ENCODE data around the gene SPINT2.
"Not testable (repeated sequence)": the region's sequence is repeated elsewhere in the genome, so short reads cannot be mapped to it uniquely, and the experiment has no call there.

Gene SPINT2

DNA sequence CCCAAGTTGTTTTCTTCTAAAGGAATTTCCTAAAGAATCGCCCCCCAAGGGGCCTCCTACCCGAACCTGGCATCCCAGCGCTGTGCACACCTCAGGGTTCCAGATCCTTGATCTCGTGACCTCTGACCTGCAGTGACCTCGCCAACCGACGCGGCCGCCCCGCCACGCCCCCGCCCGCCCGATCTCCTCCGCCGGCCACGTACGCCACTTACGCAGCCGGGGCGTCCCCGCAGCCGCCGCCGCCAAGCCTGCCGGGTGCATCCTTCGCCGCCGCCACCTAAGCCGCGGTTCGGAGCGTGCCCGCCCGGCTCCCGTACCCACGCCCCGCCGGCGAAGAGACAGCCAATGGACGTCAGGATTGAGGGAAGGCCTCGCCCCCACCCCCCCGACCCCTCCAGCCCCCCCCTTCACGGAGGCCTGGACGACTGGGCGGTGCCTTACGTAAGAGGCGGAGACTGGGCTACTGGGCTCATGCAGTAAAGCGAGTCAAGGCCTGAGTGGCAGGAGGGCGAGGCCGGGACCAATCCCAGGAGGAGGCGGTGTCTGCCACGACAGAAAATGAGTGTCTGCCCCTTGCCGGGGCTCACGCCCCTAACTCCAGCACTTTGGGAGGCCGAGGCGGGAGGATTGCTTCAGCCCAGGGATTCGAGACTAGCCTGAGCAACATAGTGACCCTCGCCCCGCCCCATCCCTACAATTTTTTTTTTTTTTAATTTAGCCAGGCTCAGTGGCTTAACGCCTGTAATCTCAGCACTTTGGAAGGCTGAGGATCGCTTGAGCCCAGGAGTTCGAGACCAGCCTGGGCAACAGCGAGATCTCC lies 51.5 kb downstream of the SPINT2 start, which contains the start of gene YIF1B:
TSS of gene YIF1B (minus strand) at position 291 of the 820 bp plus-strand sequence. CDS start at position 261, 30 bp downstream.
- in situ Hi-C loops (cut with HindIII; ENCODE audit: low sequenced_read_pairs): loop anchor here (5.0 kb wide), 1 partner anchor 64 kb away; no protein-coding TSS in a partner anchor

DNA sequence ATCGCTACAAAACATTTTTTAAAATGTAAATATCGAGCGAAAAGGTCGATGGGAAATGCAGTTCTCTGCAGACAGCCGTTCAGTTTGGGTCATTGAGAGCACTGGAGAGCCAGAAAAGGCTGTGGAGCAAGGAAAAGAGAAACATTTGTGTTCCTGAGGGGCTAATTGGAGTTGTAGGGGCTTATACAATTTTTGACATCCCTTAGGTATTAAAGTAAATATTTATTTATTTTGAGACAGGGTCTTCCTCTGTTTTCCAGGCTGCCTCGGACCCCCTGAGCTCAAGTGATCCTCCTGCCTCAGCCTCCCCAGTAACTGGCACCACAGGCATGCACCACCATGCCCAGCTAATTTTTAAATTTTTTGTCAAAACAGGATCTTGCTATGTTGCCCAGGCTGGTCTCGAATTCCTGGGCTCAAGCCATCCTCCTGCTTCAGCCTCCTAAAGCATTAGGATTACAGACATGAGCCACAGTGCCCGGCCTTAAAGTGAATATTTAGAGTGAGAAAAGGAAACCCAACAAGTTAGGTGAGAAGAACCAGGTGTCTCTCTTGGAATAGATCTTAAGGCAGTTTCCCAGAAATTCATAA lies 52.2 kb downstream of the SPINT2 start:
- in situ Hi-C loops (cut with HindIII; ENCODE audit: low sequenced_read_pairs): loop anchor here (5.0 kb wide), 1 partner anchor 64 kb away; no protein-coding TSS in a partner anchor

DNA sequence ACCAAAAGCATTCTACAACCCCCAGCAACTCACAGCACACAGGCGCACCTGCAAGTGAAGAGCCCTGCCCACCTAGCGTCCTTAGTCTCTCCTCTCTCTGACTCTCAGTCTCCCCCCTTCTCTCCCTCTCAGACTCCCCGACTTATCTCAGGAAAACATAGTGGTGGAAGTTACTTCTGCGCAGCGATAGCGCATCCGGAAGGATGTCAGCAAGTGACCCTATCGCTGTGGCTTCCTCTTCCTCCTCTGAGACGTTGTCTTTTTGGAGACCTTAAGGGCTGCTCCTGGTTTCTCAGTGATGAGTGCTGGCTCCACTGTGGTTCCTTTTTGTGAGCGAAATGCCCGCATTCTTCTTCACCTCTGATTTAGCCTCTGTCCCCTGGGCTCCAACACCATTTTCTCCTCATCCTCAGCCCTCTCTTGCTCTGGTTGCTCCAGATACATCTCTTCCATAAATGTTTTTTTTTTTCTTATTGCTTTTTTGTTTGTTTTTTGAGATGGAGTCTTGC lies 52.8 kb downstream of the SPINT2 start:
- in situ Hi-C loops (cut with HindIII; ENCODE audit: low sequenced_read_pairs): loop anchor here (5.0 kb wide), 1 partner anchor 65 kb away; no protein-coding TSS in a partner anchor

DNA sequence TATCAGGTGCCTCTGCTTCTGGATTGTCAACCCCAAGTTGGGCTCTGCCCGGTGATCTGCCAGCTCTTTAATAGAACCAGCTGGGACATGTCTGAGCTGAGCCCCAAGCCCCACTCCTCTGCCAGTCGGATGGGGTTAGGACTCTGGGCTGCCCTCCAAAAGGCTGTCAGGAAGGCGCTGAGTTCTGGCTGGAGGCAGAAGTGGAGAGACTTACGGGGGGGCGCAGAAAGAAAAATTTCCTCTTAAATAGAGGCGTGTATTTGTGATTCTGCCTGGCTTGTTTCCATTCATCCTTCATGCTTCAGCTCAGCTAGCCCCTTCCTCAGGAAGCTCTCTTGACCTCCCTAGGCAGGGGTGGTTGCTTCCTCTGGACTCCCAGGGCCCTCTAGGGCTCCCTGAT lies 54.3 kb downstream of the SPINT2 start:
- in situ Hi-C loops (cut with HindIII; ENCODE audit: low sequenced_read_pairs): loop anchor here (5.0 kb wide), 1 partner anchor 66 kb away; no protein-coding TSS in a partner anchor

DNA sequence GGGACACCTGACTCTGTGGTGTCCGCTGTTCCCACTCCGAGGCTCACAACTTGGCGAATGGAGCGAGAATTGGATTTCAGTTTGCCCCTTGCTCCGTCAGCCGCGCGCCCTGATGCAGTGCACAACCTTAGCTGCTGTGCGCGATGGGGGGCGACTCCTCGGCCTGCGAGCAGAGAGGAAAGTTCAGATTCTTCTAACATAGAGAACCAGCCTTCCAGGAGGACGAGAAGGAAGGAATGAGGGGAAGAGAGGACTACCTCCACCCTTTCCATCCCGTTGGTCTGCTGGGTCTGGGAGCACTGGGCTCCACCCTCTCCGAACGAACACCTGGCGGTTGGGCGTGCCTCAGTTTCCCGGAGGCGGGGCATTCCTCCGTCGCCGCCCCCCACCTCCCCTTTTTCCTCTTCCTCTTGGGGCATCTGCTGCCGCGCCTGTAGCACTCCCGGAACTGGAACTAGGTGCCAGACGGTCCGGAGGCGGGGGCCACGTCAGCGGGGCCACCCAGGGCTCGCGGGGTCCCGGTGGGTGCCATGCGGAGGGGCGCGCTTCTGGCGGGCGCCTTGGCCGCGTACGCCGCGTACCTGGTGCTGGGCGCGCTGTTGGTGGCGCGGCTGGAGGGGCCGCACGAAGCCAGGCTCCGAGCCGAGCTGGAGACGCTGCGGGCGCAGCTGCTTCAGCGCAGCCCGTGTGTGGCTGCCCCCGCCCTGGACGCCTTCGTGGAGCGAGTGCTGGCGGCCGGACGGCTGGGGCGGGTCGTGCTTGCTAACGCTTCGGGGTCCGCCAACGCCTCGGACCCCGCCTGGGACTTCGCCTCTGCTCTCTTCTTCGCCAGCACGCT lies 55.3 kb downstream of the SPINT2 start, which contains the start of gene KCNK6:
TSS of gene KCNK6 (plus strand) at position 425 of the 838 bp plus-strand sequence. CDS start at position 531, 106 bp downstream.
- in situ Hi-C loops (cut with HindIII; ENCODE audit: low sequenced_read_pairs): loop anchor here (5.0 kb wide), 1 partner anchor 67 kb away; no protein-coding TSS in a partner anchor

DNA sequence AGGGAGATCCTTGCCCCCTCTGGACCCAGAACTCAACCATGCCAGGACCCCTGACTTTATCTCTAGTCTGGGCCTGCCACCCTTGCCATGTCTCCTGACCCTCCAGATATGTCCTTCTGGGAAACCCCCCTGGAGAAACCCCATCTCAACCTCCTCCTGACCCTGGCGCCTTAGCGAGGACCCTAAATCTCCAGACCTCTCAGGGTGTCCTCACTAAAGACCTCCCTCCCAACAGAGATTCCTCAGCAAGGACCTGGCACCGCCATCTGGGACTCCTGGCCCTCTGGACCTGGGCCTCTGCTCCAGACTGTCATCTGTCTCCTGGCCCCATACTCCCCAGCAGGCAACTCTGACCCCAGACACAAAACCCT lies 56.6 kb downstream of the SPINT2 start:
- in situ Hi-C loops (cut with HindIII; ENCODE audit: low sequenced_read_pairs): no loop called here

DNA sequence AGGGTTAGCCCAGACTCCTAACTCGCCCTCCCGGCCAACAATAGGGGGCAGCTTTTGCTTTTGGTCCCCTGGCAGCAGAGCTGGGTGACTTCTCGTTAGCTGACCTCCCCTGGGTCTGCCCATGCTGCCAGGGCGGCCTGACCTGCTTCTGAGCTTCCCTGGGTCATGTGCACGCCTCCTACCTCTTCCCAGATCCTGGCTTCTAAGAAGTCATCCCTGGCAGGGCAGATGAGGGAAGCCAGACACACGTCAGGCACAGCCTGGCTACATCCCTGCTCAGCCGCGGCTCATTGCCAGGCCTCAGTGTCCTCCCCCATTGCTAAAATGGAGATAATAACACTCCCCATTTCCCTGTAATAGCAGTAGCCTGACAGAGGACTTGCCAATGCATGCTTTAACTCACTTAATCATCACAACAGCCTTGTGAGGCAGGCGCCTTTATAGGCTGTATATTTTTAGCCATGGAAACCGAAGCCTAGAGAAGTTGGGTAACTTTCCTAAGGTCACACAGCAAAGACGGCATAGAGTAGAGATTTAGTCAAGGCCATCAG lies 57.3 kb downstream of the SPINT2 start:
- in situ Hi-C loops (cut with HindIII; ENCODE audit: low sequenced_read_pairs): no loop called here

DNA sequence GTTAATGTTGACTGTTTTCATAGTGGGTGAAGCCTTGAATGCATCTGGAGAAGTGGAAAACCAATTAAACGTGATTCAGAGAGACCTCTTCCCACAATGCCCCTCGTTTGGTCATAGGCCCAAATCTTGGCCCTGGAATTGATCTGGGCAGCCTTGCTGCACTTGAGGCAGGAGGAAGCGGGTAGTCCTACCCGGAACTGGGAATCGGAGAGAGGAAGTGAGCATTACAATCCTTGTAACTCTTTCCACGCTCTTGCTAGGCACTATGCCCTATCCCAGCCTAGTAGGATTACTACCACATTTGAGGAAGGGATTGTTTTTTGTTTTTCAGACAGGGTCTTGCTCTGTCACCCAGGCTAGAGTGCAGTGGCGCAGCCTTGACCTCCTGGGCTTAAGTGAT lies 58.9 kb downstream of the SPINT2 start:
- in situ Hi-C loops (cut with HindIII; ENCODE audit: low sequenced_read_pairs): no loop called here

DNA sequence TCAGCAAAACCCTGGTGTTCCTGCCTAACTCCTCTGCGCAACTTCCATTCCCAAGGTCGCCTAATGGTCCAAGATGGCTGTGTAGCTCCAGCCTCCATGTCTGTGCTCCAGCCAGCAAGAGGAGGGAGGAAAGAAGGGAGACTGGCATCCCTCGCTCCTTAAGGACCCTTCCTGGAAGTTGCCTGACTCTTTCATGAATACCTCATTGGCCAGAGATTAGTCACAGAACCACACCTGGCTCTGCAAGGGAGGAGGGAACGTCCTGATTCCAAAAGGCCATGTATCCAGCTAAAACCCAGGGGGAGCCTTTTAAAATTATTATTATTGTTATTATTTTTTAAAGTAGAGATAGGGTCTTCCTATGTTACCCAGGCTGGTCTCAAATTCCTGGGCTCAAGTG lies 60.1 kb downstream of the SPINT2 start:
- in situ Hi-C loops (cut with HindIII; ENCODE audit: low sequenced_read_pairs): no loop called here

DNA sequence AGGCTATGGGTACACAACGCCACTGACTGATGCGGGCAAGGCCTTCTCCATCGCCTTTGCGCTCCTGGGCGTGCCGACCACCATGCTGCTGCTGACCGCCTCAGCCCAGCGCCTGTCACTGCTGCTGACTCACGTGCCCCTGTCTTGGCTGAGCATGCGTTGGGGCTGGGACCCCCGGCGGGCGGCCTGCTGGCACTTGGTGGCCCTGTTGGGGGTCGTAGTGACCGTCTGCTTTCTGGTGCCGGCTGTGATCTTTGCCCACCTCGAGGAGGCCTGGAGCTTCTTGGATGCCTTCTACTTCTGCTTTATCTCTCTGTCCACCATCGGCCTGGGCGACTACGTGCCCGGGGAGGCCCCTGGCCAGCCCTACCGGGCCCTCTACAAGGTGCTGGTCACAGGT lies 62.2 kb downstream of the SPINT2 start:
- in situ Hi-C loops (cut with HindIII; ENCODE audit: low sequenced_read_pairs): no loop called here

DNA sequence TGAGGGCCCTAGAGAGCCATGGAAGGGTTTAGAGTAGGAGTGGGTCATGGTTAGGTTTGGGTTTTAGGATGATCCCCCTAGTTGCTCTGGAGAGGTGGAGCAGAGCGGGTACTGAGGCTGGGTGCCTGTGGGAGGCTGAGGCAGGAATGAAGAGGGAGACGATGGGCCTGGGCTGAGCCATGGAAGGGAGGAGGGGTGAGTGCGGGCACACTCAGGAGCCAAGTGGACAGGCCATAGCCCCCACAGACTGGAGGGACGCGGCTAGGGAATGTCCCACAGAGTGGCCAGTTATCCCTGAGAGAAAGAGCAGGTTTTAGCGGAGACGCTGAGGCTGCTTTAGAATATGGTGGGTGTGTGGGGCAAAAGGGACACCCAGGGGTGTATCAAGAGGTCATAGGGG lies 65.3 kb downstream of the SPINT2 start:
- in situ Hi-C loops (cut with HindIII; ENCODE audit: low sequenced_read_pairs): no loop called here

DNA sequence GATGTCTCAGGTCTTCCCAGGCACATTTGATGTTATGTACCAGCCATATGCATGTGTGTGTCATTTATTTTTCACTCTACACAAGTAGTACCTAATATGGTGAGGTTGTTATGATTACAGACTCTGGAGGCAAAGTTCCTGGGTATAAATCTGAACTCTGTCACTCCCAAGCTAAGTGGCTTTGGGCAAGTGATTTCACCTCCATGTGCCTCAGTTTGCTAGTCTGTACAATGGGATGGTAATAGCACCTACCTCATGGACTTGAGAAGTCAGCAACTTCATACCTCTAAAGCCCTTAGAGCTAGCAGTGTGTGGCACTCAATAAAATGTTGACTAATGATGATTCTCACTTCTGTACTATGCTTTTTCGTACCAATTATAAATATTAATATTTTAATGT lies 67.4 kb downstream of the SPINT2 start:
- in situ Hi-C loops (cut with HindIII; ENCODE audit: low sequenced_read_pairs): no loop called here

DNA sequence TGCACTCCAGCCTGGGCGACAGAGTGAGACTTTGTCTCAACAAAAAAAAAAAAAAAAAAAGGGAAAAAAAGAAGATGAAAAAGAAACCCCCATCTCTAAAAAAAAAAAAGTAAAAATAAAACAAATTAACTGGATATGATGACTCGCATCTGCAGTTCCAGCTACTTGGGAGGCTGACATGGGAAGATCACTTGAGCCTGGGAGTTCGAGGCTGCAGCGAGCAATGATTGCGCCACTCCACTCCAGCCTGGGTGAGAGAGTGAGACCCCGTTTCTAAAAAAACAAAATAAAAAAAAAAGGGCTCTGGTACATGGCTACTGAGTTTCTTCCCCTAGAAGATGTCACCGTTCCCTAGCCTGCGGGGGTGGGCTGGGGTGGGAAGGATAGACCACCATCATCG lies 68.9 kb downstream of the SPINT2 start:
- in situ Hi-C loops (cut with HindIII; ENCODE audit: low sequenced_read_pairs): no loop called here

DNA sequence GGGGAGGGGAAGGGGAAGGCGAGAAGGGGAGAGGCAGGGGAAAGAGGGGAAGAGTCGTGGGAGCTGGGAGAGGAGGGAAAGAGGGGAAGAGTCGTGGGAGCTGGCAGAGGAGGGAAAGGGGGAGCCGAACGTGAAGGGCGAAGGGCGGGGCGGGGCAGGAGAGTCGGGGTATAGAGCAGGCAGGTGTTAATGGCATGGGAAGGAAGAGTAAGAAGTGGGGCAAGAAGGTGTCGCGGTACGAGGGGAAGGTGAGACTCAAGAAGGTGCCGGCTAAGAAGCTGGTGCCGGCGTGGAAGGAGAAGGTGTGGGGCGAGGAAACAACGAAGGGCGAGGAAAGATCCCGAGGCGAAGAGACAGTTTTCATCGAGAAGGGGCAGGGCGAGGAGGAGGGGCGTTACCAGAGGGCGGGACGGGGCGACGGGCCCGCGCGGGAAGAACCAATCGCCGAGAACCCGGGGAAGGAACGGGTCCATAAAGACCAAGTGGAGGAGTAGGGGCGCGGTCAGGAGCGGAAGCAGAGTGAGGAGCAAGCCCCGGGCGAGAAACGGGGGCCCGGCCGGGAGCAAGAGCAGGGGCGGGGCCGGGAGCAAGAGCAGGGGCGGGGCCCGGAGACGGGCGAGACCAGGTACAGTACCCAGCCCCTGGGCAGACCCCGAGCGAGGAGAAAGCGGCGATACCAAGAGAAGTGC lies 71.7 kb downstream of the SPINT2 start:
- in situ Hi-C loops (cut with HindIII; ENCODE audit: low sequenced_read_pairs): no loop called here

DNA sequence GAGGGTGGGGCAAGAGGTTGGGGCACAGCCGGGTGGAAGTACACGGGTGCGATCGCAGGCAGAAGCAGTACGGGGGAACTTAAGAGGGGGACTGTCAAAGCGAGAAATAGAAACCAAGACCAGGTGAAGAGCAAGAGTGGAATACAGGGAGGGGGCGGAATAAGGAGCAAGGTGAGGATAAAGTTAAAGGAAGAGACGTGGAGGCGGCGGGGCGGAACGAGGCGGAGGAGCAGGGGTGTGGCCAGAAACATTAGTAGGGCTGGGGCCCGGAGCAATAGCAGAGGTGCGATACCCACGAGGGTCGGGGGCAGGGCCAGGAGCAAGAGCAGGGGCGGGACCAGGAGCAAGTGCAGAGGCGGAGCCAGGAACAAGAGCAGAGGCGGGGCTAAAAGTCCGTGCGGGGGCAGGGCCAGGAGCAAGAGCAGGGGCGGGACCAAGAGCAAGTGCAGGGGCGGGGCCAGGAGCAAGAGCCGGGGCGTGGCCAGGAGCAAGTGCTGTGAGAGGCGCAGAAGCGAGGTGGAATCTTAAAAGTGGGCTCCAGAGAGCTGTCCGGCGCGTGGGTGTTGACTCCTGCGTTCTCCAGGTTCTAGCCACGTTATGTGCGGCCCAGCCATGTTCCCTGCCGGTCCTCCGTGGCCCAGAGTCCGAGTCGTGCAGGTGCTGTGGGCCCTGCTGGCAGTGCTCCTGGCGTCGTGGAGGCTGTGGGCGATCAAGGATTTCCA lies 72.4 kb downstream of the SPINT2 start:
- in situ Hi-C loops (cut with HindIII; ENCODE audit: low sequenced_read_pairs): no loop called here

DNA sequence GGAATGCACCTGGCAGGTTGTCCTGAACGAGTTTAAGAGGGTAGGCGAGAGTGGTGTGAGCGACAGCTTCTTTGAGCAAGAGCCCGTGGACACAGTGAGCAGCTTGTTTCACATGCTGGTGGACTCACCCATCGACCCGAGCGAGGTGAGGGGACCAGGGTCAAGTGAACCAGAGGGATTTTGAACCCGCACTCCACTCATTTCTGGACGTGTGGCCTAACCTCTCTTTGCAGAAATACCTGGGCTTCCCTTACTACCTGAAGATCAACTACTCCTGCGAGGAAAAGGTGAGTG lies 72.9 kb downstream of the SPINT2 start:
- in situ Hi-C loops (cut with HindIII; ENCODE audit: low sequenced_read_pairs): no loop called here

DNA sequence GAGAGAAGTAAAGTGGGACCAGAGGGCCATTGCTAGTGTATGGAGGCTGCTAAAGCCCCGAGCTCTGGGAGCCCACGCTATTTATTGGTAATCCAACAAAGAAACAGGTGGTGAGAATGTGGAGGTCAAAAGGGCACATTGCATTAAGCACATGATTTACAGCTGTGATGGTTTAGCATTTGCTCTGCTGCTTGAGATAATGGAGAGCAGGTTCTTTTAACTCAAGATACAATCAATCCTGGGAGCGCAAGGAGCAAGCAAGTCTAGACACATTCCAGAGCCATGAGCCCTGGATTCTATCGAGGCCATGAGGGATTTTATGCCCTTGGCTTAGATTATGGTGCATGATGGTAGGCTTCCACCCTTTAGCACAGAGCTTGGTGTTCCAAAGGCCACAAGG lies 74.6 kb downstream of the SPINT2 start:
- in situ Hi-C loops (cut with HindIII; ENCODE audit: low sequenced_read_pairs): not testable (repeated sequence)

DNA sequence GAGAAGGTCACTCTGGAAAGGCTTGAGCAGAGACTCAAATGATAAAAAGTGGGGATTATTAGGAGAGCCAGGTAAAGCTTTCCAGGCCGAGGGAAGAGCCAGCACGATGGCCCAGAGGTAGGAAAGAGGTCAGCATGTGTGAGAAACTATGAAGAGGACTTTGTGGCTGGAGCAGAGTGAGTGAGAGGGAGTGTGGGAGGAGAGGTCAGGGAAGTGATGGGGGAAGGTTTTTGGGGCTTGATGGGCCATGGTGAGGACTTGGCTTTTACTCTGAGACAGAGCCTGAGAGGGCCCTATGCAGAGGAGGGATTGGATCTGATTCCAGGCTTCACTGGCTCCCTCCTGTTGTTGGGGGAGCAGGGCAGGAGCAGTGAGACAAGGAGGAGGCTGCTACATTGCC lies 76.6 kb downstream of the SPINT2 start:
- in situ Hi-C loops (cut with HindIII; ENCODE audit: low sequenced_read_pairs): no loop called here

All from endothelial cell of hepatic sinusoid (primary cell).